ENCODE results near the gene YES1. TPM values are rescaled to one million over a fixed set of nuclear protein-coding genes. Genes with fewer than 3 reads are reported as not detected.

Gene YES1
- total and polyA plus RNA-seq, 2 donors (not counting 3 experiments of a cell fraction or from before 2014, with no cell fraction given): 16.5 to 92.3 TPM

DNA sequence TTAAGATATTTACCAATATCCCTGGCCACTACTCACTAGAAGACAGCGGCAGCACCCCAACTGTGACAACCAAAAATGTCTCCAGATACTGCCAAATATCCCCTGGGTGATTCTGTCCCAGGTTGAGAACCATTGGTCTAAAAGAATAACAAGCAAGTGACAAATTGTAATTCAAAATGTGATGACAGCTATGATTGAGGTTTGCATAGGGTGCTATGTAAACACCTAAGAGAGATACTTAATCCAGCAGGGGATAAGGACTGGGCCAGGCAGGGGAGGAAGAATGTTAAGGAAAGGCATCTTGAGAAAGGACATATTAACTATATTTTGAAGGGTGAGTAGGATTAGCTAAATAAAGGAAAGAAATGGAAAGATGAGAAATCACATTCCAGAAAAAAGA lies 61.6 kb downstream of the YES1 start:
- Histone ChIP-seq H3K27me3 (ENCODE audit: control insufficient read depth in 2 of 2, insufficient read depth in 2 of 2, low read length in 2 of 2) (no peaks in the 10 kb centered on the region), H3K4me2 (ENCODE audit: insufficient read depth, low read length) (no peak overlapping the region), H2AFZ (ENCODE audit: low read depth, low read length) (no peak overlapping the region), H3K27ac (ENCODE audit: insufficient read depth, low read depth, low read length) (no peak overlapping the region), H3K4me1 (ENCODE audit: control insufficient read depth, extremely low read depth, insufficient read depth, low read length) (peaks cover 11% of the 10 kb centered on the region), H3K36me3 (ENCODE audit: control insufficient read depth in 2 of 2, extremely low read depth in 1 of 2, insufficient read depth in 2 of 2, low read length in 2 of 2) (peaks cover 0 to under 1% of the 10 kb centered on the region in 2 experiments), H3K4me3 (replicated peaks in 1 of 3; ENCODE audit: insufficient read depth in 1 of 3, low read depth in 1 of 3, low read length in 3 of 3) (no peak overlapping the region), H3K9ac (replicated peaks; ENCODE audit: extremely low read depth, insufficient read depth, low read length) (no peak overlapping the region), H3K9me3 (replicated peaks; ENCODE audit: control insufficient read depth, insufficient read depth, low read length) (no peaks in the 10 kb centered on the region), H3K79me2 (ENCODE audit: control insufficient read depth, insufficient read depth, low read length) (peaks cover 12% of the 10 kb centered on the region), H4K20me1 (replicated peaks; ENCODE audit: control insufficient read depth, extremely low read depth, insufficient read depth, low read length) (no peaks in the 10 kb centered on the region), H3K9me1 (replicated peaks; ENCODE audit: control insufficient read depth, extremely low read depth, insufficient read depth, low read length) (no peaks in the 10 kb centered on the region)
- no peak for DNase-seq (ENCODE audit: low read depth, low spot score)
- ChIA-PET CTCF (interaction anchor here (0.8 to 2.7 kb wide), 3 partner anchors 17 to 80 kb away, joined by 3 to 18 read pairs (median 4); no protein-coding TSS in a partner anchor), POLR2A (no interaction called here)
- FAIRE-seq: no peak
- dilution Hi-C loops (cut with MboI; ENCODE audit: extremely low pct_ligation_motif_present, low sequenced_read_pairs) (no loop called here), intact Hi-C loops (cut with micrococcal nuclease) (no loop called here)
- no peak for TF ChIP-seq POLR2AphosphoS5 (IDR thresholded peaks at IDR 0.05; ENCODE audit: insufficient read depth, low read depth, low read length)
- TF ChIP-seq POLR2A (IDR thresholded peaks at IDR 0.05; ENCODE audit: low read depth, low read length): no peak
- no peak for TF ChIP-seq GATA2 (IDR thresholded peaks at IDR 0.05; ENCODE audit: insufficient read depth, insufficient read length, low read depth, low read length)
- TF ChIP-seq JUN (IDR thresholded peaks at IDR 0.05; ENCODE audit: borderline replicate concordance, insufficient read depth, insufficient read length, low read depth): no peak
- TF ChIP-seq, protein P1, sequence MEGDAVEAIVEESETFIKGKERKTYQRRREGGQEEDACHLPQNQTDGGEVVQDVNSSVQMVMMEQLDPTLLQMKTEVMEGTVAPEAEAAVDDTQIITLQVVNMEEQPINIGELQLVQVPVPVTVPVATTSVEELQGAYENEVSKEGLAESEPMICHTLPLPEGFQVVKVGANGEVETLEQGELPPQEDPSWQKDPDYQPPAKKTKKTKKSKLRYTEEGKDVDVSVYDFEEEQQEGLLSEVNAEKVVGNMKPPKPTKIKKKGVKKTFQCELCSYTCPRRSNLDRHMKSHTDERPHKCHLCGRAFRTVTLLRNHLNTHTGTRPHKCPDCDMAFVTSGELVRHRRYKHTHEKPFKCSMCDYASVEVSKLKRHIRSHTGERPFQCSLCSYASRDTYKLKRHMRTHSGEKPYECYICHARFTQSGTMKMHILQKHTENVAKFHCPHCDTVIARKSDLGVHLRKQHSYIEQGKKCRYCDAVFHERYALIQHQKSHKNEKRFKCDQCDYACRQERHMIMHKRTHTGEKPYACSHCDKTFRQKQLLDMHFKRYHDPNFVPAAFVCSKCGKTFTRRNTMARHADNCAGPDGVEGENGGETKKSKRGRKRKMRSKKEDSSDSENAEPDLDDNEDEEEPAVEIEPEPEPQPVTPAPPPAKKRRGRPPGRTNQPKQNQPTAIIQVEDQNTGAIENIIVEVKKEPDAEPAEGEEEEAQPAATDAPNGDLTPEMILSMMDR (IDR thresholded peaks at IDR 0.05; ENCODE audit: extremely low read depth in 1 of 2, insufficient read depth in 1 of 2, low read depth in 1 of 2, low read length in 2 of 2): no peak
- no peak for TF ChIP-seq MYC (IDR thresholded peaks at IDR 0.05; ENCODE audit: low read depth, low read length)
- no peak for TF ChIP-seq FOS (IDR thresholded peaks at IDR 0.05; ENCODE audit: borderline replicate concordance, insufficient read depth, low read length)
- no peak for TF ChIP-seq EZH2 (IDR thresholded peaks at IDR 0.05; ENCODE audit: borderline replicate concordance, low read depth, low read length, severe bottlenecking)
- TF ChIP-seq, protein P2, sequence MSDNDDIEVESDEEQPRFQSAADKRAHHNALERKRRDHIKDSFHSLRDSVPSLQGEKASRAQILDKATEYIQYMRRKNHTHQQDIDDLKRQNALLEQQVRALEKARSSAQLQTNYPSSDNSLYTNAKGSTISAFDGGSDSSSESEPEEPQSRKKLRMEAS (IDR thresholded peaks at IDR 0.05; ENCODE audit: insufficient read depth, insufficient read length): no peak
- no TSS peak for BruUV-seq (replicated peaks)

Data from endothelial cell of umbilical vein (primary cell).